Activated T-helper 17 cell treated with anti-CD3 and anti-CD28 coated beads, Interleukin-2, amount 50 U/mL, for 72 hours (primary cell): ENCODE data around the gene CACNA2D2. TPM values are rescaled to one million over a fixed set of nuclear protein-coding genes. Genes with fewer than 3 reads are reported as not detected.

Experiments used
- ATAC-seq: fragments of 150-1000 bp; cut with Tn5 transposase; replicated peaks from 2 replicates; pipeline ENCODE4 v1.10.0; 2021; ENCODE audit warnings: mild to moderate bottlenecking, moderate library complexity
- H3K27ac Mint-ChIP-seq: one replicate; pipeline ENCODE4 v1.8.0; 2022; ENCODE audit warnings: mixed read lengths
- H3K27me3 Mint-ChIP-seq: one replicate; pipeline ENCODE4 v1.8.0; 2022; ENCODE audit warnings: mixed read lengths
- H3K36me3 Mint-ChIP-seq: one replicate; pipeline ENCODE4 v1.8.0; 2022; ENCODE audit warnings: low read depth, mild to moderate bottlenecking, mixed read lengths
- H3K4me1 Mint-ChIP-seq: one replicate; pipeline ENCODE4 v1.8.0; 2022; ENCODE audit warnings: mixed read lengths
- H3K4me3 Mint-ChIP-seq: one replicate; pipeline ENCODE4 v1.8.0; 2022; ENCODE audit warnings: mild to moderate bottlenecking, mixed read lengths
- H3K9me3 Mint-ChIP-seq: one replicate; pipeline ENCODE4 v1.8.0; 2022; ENCODE audit warnings: mixed read lengths
- total RNA-seq, 2 donors: library from RNA; stranded (reverse); gene quantifications; one replicate each; pipeline ENCODE4 v1.2.3, GENCODE V29; 2022

Gene CACNA2D2
- total RNA-seq, 2 donors from 2014 or later: 0.50 to 5.0 TPM

- Mint-ChIP-seq H3K36me3 (no peaks in the 10 kb centered on the region), H3K4me1 (peaks cover 6% of the 10 kb centered on the region), H3K9me3 (no peaks in the 10 kb centered on the region), H3K27ac (no peak overlapping the region), H3K27me3 (no peaks in the 10 kb centered on the region), H3K4me3 (no peak overlapping the region)
- ATAC-seq: no peak
Measured at GRCh38 chr3:50474717-50475116, 28.7 kb downstream of the CACNA2D2 start.

GRCh38 chr3:50473768-50474167 lies 29.7 kb downstream of the CACNA2D2 start:
- no peaks in the 10 kb centered on the region for H3K27me3 Mint-ChIP-seq
- H3K4me1 Mint-ChIP-seq: peaks cover 6% of the 10 kb centered on the region
- no peaks in the 10 kb centered on the region for H3K36me3 Mint-ChIP-seq
- H3K27ac Mint-ChIP-seq: no peak overlapping the region
- H3K9me3 Mint-ChIP-seq: no peaks in the 10 kb centered on the region
- no peak overlapping the region for H3K4me3 Mint-ChIP-seq
- no peak for ATAC-seq

- peaks cover 6% of the 10 kb centered on the region for H3K4me1 Mint-ChIP-seq
- no peaks in the 10 kb centered on the region for H3K9me3 Mint-ChIP-seq
- peak overlapping the region; percentile 16 for H3K4me3 Mint-ChIP-seq
- no peaks in the 10 kb centered on the region for H3K27me3 Mint-ChIP-seq
- peak overlapping the region; percentile 37 for H3K27ac Mint-ChIP-seq
- ATAC-seq: peak; percentile 69
- H3K36me3 Mint-ChIP-seq: no peaks in the 10 kb centered on the region
Measured at GRCh38 chr3:50472958-50473357, 30.5 kb downstream of the CACNA2D2 start.

- no peak overlapping the region for H3K27ac Mint-ChIP-seq
- H3K36me3 Mint-ChIP-seq: no peaks in the 10 kb centered on the region
Measured at GRCh38 chr3:50470658-50471057, 32.8 kb downstream of the CACNA2D2 start.

GRCh38 chr3:50467919-50468318 lies 35.5 kb downstream of the CACNA2D2 start:
- H3K9me3 Mint-ChIP-seq: no peaks in the 10 kb centered on the region
- no peaks in the 10 kb centered on the region for H3K36me3 Mint-ChIP-seq
- ATAC-seq: no peak
- H3K27ac Mint-ChIP-seq: no peak overlapping the region
- no peak overlapping the region for H3K4me3 Mint-ChIP-seq
- H3K4me1 Mint-ChIP-seq: peaks cover 4% of the 10 kb centered on the region
- no peaks in the 10 kb centered on the region for H3K27me3 Mint-ChIP-seq

More at GRCh38 chr3:50470658-50471057, 32.8 kb downstream of the CACNA2D2 start:
- Mint-ChIP-seq H3K4me1 (peaks cover 6% of the 10 kb centered on the region), H3K9me3 (no peaks in the 10 kb centered on the region), H3K4me3 (no peak overlapping the region), H3K27me3 (no peaks in the 10 kb centered on the region)
- no peak for ATAC-seq

- Mint-ChIP-seq H3K27ac (no peak overlapping the region), H3K4me1 (no peaks in the 10 kb centered on the region), H3K4me3 (no peak overlapping the region), H3K9me3 (no peaks in the 10 kb centered on the region), H3K36me3 (no peaks in the 10 kb centered on the region), H3K27me3 (no peaks in the 10 kb centered on the region)
- peak; percentile 23 for ATAC-seq
Measured at GRCh38 chr3:50466177-50466576, 37.3 kb downstream of the CACNA2D2 start.

GRCh38 chr3:50464569-50464968 lies 38.9 kb downstream of the CACNA2D2 start:
- no peak overlapping the region for H3K4me3 Mint-ChIP-seq
- H3K27me3 Mint-ChIP-seq: no peaks in the 10 kb centered on the region
- H3K36me3 Mint-ChIP-seq: no peaks in the 10 kb centered on the region
- H3K9me3 Mint-ChIP-seq: no peaks in the 10 kb centered on the region
- no peak for ATAC-seq
- H3K4me1 Mint-ChIP-seq: no peaks in the 10 kb centered on the region
- H3K27ac Mint-ChIP-seq: no peak overlapping the region

- no peaks in the 10 kb centered on the region for H3K4me1 Mint-ChIP-seq
- H3K9me3 Mint-ChIP-seq: no peaks in the 10 kb centered on the region
- no peaks in the 10 kb centered on the region for H3K36me3 Mint-ChIP-seq
- H3K4me3 Mint-ChIP-seq: no peak overlapping the region
- H3K27ac Mint-ChIP-seq: no peak overlapping the region
- no peak for ATAC-seq
- no peaks in the 10 kb centered on the region for H3K27me3 Mint-ChIP-seq
Measured at GRCh38 chr3:50459785-50460184, 43.6 kb downstream of the CACNA2D2 start.

- no peak for ATAC-seq
- Mint-ChIP-seq H3K27me3 (no peaks in the 10 kb centered on the region), H3K4me3 (no peak overlapping the region), H3K36me3 (no peaks in the 10 kb centered on the region), H3K4me1 (no peaks in the 10 kb centered on the region), H3K9me3 (no peaks in the 10 kb centered on the region), H3K27ac (no peak overlapping the region)
Measured at GRCh38 chr3:50457988-50458387, 45.4 kb downstream of the CACNA2D2 start.

- Mint-ChIP-seq H3K27me3 (no peaks in the 10 kb centered on the region), H3K4me1 (no peaks in the 10 kb centered on the region), H3K36me3 (no peaks in the 10 kb centered on the region), H3K27ac (no peak overlapping the region), H3K4me3 (no peak overlapping the region), H3K9me3 (no peaks in the 10 kb centered on the region)
- no peak for ATAC-seq
Measured at GRCh38 chr3:50455161-50456018, 48.0 kb downstream of the CACNA2D2 start.

- Mint-ChIP-seq H3K36me3 (no peaks in the 10 kb centered on the region), H3K9me3 (no peaks in the 10 kb centered on the region), H3K27ac (no peak overlapping the region), H3K4me3 (no peak overlapping the region), H3K27me3 (no peaks in the 10 kb centered on the region), H3K4me1 (no peaks in the 10 kb centered on the region)
- ATAC-seq: no peak
Measured at GRCh38 chr3:50454481-50455070, 48.9 kb downstream of the CACNA2D2 start.

GRCh38 chr3:50453907-50454306 lies 49.5 kb downstream of the CACNA2D2 start:
- Mint-ChIP-seq H3K4me1 (no peaks in the 10 kb centered on the region), H3K4me3 (no peak overlapping the region), H3K36me3 (no peaks in the 10 kb centered on the region), H3K27ac (no peak overlapping the region), H3K9me3 (no peaks in the 10 kb centered on the region), H3K27me3 (no peaks in the 10 kb centered on the region)
- ATAC-seq: no peak

- no peaks in the 10 kb centered on the region for H3K36me3 Mint-ChIP-seq
- peak overlapping the region; percentile 91 for H3K27ac Mint-ChIP-seq
- peak overlapping the region; percentile 80 for H3K4me3 Mint-ChIP-seq
- peak; percentile 92 for ATAC-seq
- H3K27me3 Mint-ChIP-seq: no peaks in the 10 kb centered on the region
- H3K4me1 Mint-ChIP-seq: no peaks in the 10 kb centered on the region
- H3K9me3 Mint-ChIP-seq: no peaks in the 10 kb centered on the region
Measured at GRCh38 chr3:50450209-50450921, 53.1 kb downstream of the CACNA2D2 start.

GRCh38 chr3:50448752-50449539 lies 54.5 kb downstream of the CACNA2D2 start:
- no peaks in the 10 kb centered on the region for H3K36me3 Mint-ChIP-seq
- H3K4me3 Mint-ChIP-seq: peak overlapping the region; percentile 80
- H3K27me3 Mint-ChIP-seq: no peaks in the 10 kb centered on the region
- no peaks in the 10 kb centered on the region for H3K4me1 Mint-ChIP-seq
- H3K9me3 Mint-ChIP-seq: no peaks in the 10 kb centered on the region
- no peak for ATAC-seq
- peak overlapping the region; percentile 91 for H3K27ac Mint-ChIP-seq
